GM18502 (cell line): ENCODE results near the gene DYRK1A.
A peak's percentile ranks its signal among the peaks of the same experiment; 100 is the strongest.
"Not testable (repeated sequence)": the region's sequence is repeated elsewhere in the genome, so short reads cannot be mapped to it uniquely, and the experiment has no call there.

Experiments used
- ATAC-seq: cut with Tn5 transposase; IDR thresholded peaks from one replicate; pipeline ENCODE4 v1.9.1; 2021; ENCODE audit warnings: mild to moderate bottlenecking; ENCODE audit not compliant: unreplicated experiment, poor library complexity

The DYRK1A gene

GRCh38 chr21:37366482-37367316, at the start of gene DYRK1A:
Gene DYRK1A (plus strand): TSS chr21:37366773. CDS start chr21:37420375, 53,602 bp downstream.
- peak; percentile 64 for ATAC-seq

GRCh38 chr21:37319551-37319950, 47.0 kb upstream of the DYRK1A start:
- no peak for ATAC-seq

GRCh38 chr21:37322084-37322483, 44.5 kb upstream of the DYRK1A start:
- no peak for ATAC-seq

- no peak for ATAC-seq
These were observed 42.0 kb upstream of the DYRK1A start for GRCh38 chr21:37324558-37324957.

GRCh38 chr21:37328147-37328546, 38.4 kb upstream of the DYRK1A start:
- not testable (repeated sequence) for ATAC-seq

- no peak for ATAC-seq
These were observed 35.2 kb upstream of the DYRK1A start for GRCh38 chr21:37331411-37331810.

DNA sequence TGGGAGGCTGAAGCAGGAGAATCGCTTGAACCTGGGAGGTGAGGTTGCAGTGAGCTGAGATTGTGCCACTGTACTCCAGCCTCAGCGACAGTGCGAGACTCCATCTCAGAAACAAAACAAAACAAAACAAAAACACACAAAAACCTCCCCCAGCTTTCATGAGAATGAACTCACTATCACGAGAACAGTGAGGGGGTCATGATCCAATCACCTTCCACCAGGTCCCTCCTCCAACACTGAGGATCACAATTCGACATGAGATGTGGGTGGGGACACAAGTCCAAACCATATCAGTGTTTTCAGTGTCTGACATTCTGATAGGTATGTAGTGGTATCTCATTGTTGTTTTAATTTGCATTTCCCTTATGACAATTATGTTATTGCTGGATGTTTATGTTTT, 31.5 kb upstream of the DYRK1A start:
- no peak for ATAC-seq

DNA sequence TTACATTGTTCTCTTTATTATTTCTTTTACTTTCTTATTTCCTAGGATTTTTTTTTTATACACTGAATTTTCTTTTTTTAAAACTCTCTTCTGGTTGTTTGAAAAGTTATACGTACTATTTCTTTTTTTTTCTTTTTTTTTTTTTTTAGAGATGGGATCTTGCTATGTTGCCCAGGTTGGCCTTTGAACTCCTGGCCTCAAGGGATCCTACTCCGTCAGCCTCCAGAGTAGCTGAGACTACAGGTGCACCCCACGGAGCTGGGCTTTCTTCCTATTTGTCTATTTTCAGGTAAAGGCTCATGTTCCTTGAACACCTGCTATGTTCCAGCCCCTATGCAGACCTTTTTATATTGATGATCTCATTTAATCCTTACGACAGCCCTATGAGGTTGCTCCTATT, 29.4 kb upstream of the DYRK1A start:
- ATAC-seq: no peak

DNA sequence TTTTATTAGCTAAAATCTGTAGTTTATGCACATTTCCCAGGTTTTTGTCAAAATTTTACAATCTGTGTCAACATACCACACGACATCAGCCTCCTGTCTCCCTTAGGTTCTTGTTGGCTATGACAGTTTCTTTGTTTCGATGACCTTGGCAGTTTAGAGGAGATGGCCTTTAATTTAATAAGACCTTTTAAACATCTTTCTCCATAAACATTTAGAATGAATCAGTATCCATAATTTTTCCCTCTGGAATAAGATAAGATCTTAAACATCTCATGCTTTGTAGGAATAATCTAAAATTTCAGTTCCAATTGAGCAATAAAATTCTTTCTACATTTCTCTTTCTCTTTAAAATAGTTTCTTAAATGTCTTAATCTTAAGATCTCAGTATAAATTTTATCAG, 28.7 kb upstream of the DYRK1A start:
- no peak for ATAC-seq

GRCh38 chr21:37338671-37339551, 27.7 kb upstream of the DYRK1A start:
- ATAC-seq: no peak

- ATAC-seq: no peak
These were observed 27.0 kb upstream of the DYRK1A start for GRCh38 chr21:37339552-37339939.

DNA sequence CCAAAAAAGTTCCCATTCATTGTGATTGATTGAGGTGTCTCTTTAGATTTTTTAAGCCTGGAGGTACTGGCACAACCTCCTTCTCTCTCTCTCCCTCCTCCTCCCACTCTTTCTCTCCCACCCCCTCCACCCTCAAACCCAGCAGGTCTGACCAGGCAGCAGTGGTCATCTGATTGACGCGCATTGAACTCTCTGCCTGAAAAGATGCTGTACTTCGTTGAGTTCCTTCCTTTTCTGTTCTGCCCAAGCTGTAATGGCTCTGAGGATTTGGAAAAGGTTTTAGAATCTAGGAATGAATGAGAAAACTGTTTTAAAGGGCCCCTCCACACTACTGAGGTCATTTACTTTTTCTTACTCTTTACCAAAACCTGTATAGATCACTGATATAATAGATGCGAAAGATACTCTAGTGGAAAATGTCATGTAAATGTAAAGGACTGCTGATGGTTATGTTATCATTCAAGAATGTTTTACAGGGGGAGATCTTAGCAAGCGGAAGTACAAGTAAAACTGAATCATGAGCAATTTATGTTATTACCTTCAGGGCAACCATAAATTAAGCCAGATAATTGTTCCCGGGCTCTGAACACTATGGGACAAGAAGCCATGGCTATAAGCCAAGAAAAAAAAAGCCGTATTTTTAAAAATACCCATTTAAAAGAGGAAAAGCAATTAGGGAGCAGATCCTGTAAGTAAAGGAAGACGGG, 25.2 kb upstream of the DYRK1A start:
- ATAC-seq: no peak

DNA sequence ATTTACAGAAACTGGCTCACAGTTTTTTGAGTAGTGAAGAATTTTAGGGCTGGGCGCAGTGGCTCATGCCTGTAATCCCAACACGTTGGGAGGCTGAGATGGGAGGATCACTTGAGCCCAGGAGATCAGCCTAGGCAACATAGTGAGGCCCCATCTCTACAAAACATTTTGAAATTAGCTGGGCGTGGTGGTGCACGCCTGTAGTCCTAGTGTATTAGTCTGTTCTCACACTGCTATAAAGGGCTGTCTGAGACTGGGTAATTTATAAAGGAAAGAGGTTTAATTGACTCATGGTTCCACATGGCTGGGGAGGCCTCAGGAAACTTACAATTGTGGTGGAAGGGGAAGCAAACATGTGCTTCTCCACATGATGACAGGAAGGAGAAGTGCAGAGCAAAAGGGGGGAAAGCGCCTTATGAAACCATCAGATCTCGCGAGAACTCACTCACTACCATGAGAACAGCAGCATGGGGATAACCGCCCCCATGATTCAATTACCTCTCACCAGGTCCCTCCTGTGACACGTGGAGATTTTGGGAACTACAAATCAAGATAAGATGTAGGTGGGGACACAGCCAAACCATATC, 24.4 kb upstream of the DYRK1A start:
- ATAC-seq: no peak

- no peak for ATAC-seq
These were observed 19.6 kb upstream of the DYRK1A start for GRCh38 chr21:37346841-37347430.

GRCh38 chr21:37348664-37349063, 17.9 kb upstream of the DYRK1A start:
- no peak for ATAC-seq

DNA sequence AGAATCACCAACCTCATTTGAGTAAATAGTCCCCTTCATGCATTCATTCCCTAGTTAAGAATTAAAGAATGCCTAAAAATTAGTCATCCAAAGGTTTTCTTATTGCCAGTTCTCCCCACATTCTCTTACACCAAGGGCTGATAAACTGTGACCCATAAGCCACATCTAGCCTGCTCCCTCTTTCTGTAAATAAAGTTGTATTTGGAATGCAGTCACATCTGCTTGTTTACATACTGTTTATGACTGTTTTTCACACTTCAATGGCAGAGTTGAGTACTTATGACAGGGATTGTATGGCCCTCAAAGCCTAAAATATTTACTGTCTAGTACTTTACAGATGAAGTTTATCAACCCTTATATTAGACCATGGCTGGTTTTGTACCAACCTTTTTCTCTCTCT, 16.1 kb upstream of the DYRK1A start:
- ATAC-seq: no peak

DNA sequence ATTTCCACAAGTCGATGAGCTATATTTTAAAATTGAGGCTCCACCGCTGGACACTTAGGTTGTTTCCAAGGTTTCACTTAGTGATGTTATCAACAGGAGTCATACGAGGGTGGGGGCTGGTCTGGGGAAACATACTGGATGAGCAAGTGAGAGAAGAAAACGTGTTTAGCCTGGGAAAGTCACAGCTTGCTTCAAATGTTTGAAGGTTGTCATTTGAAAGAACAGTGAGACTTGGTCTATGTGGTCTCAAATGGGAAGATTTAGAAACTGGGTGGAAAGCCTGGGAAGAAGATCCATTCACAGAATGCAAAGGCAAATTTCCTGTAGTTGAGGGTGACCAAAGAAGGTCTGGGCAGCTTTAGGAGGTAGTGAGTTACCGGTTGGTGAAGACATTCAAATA, 9.9 kb upstream of the DYRK1A start:
- no peak for ATAC-seq

DNA sequence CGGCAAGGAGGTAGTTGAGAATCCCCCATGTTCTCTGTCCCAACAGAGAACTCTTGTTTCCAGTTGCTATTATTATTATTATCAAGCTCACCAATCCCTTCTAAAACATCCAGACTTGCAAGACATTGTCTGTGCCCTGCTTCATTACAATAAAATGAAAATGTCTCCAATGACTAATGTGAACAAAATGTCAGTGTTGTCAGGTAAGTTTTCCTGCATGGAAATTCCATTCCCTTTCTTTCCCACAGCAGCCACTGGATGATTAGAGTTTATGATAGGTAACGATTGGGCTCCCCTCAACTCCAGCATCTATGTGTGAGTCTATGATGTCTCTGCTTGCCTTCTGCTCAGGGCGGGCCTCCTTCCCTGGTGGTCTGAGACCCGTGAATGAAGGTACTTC, 8.9 kb upstream of the DYRK1A start:
- ATAC-seq: no peak

GRCh38 chr21:37358397-37358796, 8.2 kb upstream of the DYRK1A start:
- ATAC-seq: no peak

GRCh38 chr21:37363936-37364335, 2.6 kb upstream of the DYRK1A start:
- ATAC-seq: no peak
